K562 (cell line): ENCODE measurements around the gene TESK1. TPM values are rescaled to one million over a fixed set of nuclear protein-coding genes. Genes with fewer than 3 reads are reported as not detected.

ENCODE experiments used
- ATAC-seq: fragments of 200-7000 bp; cut with Tn5 transposase; 3 replicates; pipeline ENCODE4 v1.9.1; 2020; ENCODE audit warnings: moderate library complexity
- BruUV-seq: library from RNA; stranded (reverse); fragments of 400-500 nt; replicated peaks from 2 replicates; lab custom pipeline; 2021; lab: Mats Ljungman, UMichigan
- CTCF ChIA-PET: fragments of 300-600 bp; formaldehyde crosslinking; extraction: SDS; loops from one replicate; lab custom pipeline; 2021; ENCODE audit warnings: low intra/inter-chr PET ratio; lab: Yijun Ruan, JAX
- POLR2A ChIA-PET: fragments of 300-600, 350-650 bp; sonication (Branson Sonifier 250); formaldehyde crosslinking; extraction: SDS; loops from one replicate; lab custom pipeline; 2021; ENCODE audit warnings: antibody characterized with exemption, inconsistent platforms; lab: Yijun Ruan, JAX
- DNase-seq, 4 experiments: peaks; one replicate each; pipeline versions ENCODE4 v3.0.0 to v3.0.0-alpha.2; 2011 to 2018; ENCODE audit warnings: low spot score in 3 of 4, mixed read lengths in 3 of 4; ENCODE audit errors: extremely low read depth in 1 of 4
- FAIRE-seq: peaks from 2 replicates; lab custom pipeline; 2011; peaks lifted over from hg19 to GRCh38; lab: Jason Lieb, UNC
- H2AFZ ChIP-seq: 2 replicates; pipeline ENCODE4 v1.6.0; 2011; ENCODE audit warnings: low read depth, low read length, control low read depth, inconsistent platforms
- H3K27ac ChIP-seq: fragments of 200-600 bp; 3 replicates; pipeline ENCODE4 v1.8.0; 2011; ENCODE audit warnings: low read depth, mild to moderate bottlenecking, control low read depth, inconsistent platforms, low read length, moderate library complexity, mixed read lengths; ENCODE audit errors: extremely low read depth
- H3K27me3 ChIP-seq, 2 experiments: fragments of 300-600 bp in 1 of 2; 2 replicates in 1 of 2; 3 replicates in 1 of 2; pipeline versions ENCODE4 v1.6.0 to v1.8.0; 2011; ENCODE audit warnings: inconsistent platforms in 2 of 2, low read length in 2 of 2, mild to moderate bottlenecking in 1 of 2, mixed read lengths in 1 of 2, moderate library complexity in 1 of 2; ENCODE audit not compliant: control insufficient read depth in 2 of 2, insufficient read depth in 2 of 2
- H3K36me3 ChIP-seq: fragments of 300-600 bp; 3 replicates; pipeline ENCODE4 v1.8.0; 2011; ENCODE audit warnings: mild to moderate bottlenecking, low read length, inconsistent platforms; ENCODE audit not compliant: control insufficient read depth, insufficient read depth
- H3K4me1 ChIP-seq, 2 experiments: fragments of 200-600 bp in 1 of 2; replicated peaks in 1 of 2; 2 replicates in 1 of 2; 3 replicates in 1 of 2; pipeline versions ENCODE4 v1.5.1 to v1.8.0; 2011; ENCODE audit warnings: inconsistent platforms in 2 of 2, low read length in 2 of 2, mild to moderate bottlenecking in 1 of 2, mixed read lengths in 1 of 2, moderate library complexity in 1 of 2; ENCODE audit not compliant: control insufficient read depth in 2 of 2, insufficient read depth in 2 of 2
- H3K4me2 ChIP-seq: 2 replicates; pipeline ENCODE4 v1.6.1; 2011; ENCODE audit warnings: low read length, control low read depth, inconsistent platforms, mixed read lengths; ENCODE audit not compliant: insufficient read depth
- H3K4me3 ChIP-seq: fragments of 200-600 bp; sonication (generic), shearing (Covaris generic); 2 replicates; pipeline ENCODE4 v1.5.1; 2016; ENCODE audit warnings: control low read depth, inconsistent platforms
- H3K79me2 ChIP-seq: fragments of 200-600 bp; 3 replicates; pipeline ENCODE4 v1.8.0; 2011; ENCODE audit warnings: low read length, inconsistent platforms; ENCODE audit not compliant: control insufficient read depth, insufficient read depth
- H3K9ac ChIP-seq, 2 experiments: 2 replicates each; pipeline versions ENCODE4 v1.6.0 to v1.6.1; 2011; ENCODE audit warnings: low read depth in 2 of 2, low read length in 2 of 2, control low read depth in 1 of 2, inconsistent platforms in 1 of 2, mild to moderate bottlenecking in 1 of 2, mixed read lengths in 1 of 2; ENCODE audit not compliant: insufficient read depth in 1 of 2
- H3K9me1 ChIP-seq: one replicate; pipeline ENCODE4 v1.6.0; 2011; ENCODE audit warnings: inconsistent platforms, mild to moderate bottlenecking, low read length, moderate library complexity; ENCODE audit not compliant: control insufficient read depth, insufficient read depth
- H3K9me3 ChIP-seq: replicated peaks from 2 replicates; pipeline ENCODE4 v1.5.1; 2011; ENCODE audit warnings: low read depth, low read length, inconsistent platforms; ENCODE audit not compliant: control insufficient read depth, insufficient read depth
- H4K20me1 ChIP-seq: replicated peaks from 2 replicates; pipeline ENCODE4 v1.6.1; 2011; ENCODE audit warnings: low read length, inconsistent platforms, mixed read lengths; ENCODE audit not compliant: control insufficient read depth, insufficient read depth
- GABPA ChIP-seq: fragments of 200-800 bp; sonication (Bioruptor generic); conservative IDR thresholded peaks from 2 replicates; pipeline ENCODE4 v1.6.1; 2016; ENCODE audit warnings: low read depth, missing genetic modification characterization, missing compliant biosample characterization
- KAT7 ChIP-seq: sonication (generic); formaldehyde crosslinking; IDR thresholded peaks from 2 replicates; pipeline ENCODE4 v1.8.0; 2022; ENCODE audit warnings: missing genetic modification reagents, mild to moderate bottlenecking, borderline replicate concordance
- LEF1 ChIP-seq: fragments of 450-650 bp; IDR thresholded peaks from 2 replicates; pipeline ENCODE4 v1.6.1; 2016; ENCODE audit warnings: mild to moderate bottlenecking
- RBM14 ChIP-seq: fragments of 200-400 bp; formaldehyde crosslinking; IDR thresholded peaks from 2 replicates; pipeline ENCODE4 v1.6.1; 2018; ENCODE audit warnings: low read depth, mild to moderate bottlenecking, low read length, moderate library complexity, borderline replicate concordance; ENCODE audit not compliant: insufficient read depth
- SAFB ChIP-seq: fragments of 200-400 bp; formaldehyde crosslinking; IDR thresholded peaks from 2 replicates; pipeline ENCODE4 v1.6.1; 2017; ENCODE audit warnings: low read depth, low read length, borderline replicate concordance
- SPI1 ChIP-seq: IDR thresholded peaks from 2 replicates; pipeline ENCODE4 v1.6.1; 2011; ENCODE audit warnings: low read depth, low read length, control low read depth, borderline replicate concordance
- STAG1 ChIP-seq: sonication (generic); formaldehyde crosslinking; IDR thresholded peaks from 2 replicates; pipeline ENCODE4 v1.5.0; 2020; ENCODE audit warnings: missing genetic modification reagents, borderline replicate concordance
- ZBTB7A ChIP-seq: IDR thresholded peaks from 2 replicates; pipeline ENCODE4 v1.6.1; 2011; ENCODE audit warnings: low read depth, mild to moderate bottlenecking, low read length, moderate library complexity, borderline replicate concordance; ENCODE audit not compliant: control insufficient read depth
- WGBS: fragments of 100-300 bp; shearing (Covaris generic); methylation state at CpG from one replicate; pipeline ENCODE4 v1.1.6; 2016; ENCODE audit warnings: low coverage, mixed read lengths; ENCODE audit not compliant: insufficient coverage; ENCODE audit errors: missing lambda C conversion rate; 5-methylcytosine and 5-hydroxymethylcytosine counted together
- in situ Hi-C: fragments of 300-500 bp; cut with MboI; formaldehyde crosslinking; loops from 4 replicates; pipeline ENCODE4 v1.15.0; 2018; ENCODE audit warnings: inconsistent platforms, mixed read lengths
- intact Hi-C: fragments of 100-400 bp; cut with micrococcal nuclease; formaldehyde crosslinking; loops from 2 replicates; pipeline ENCODE4 v1.14.2; 2022
- polyA plus RNA-seq, 8 experiments: library from polyadenylated mRNA; depleted of rRNA in 4 of 8; stranded (reverse) in 5 of 8; unstranded in 3 of 8; fragments of >200 nt; fragmentation: Nextera tagmentation in 2 of 8; fragmentation: Illumina TruSeq in 1 of 8; extraction: Ambion mirVana in 2 of 8; extraction: Trizol in 1 of 8; gene quantifications; 2 replicates each; pipeline versions ENCODE4 v1.2.1 to v1.2.3, GENCODE V29; 2011 to 2014; ENCODE audit warnings: inconsistent platforms in 1 of 8, missing spikeins in 1 of 8
- total RNA-seq, 7 experiments: library from RNA; depleted of rRNA in 6 of 7; stranded (reverse); fragments of >200 nt in 6 of 7; fragmentation: Illumina TruSeq in 2 of 7; extraction: Trizol in 2 of 7; gene quantifications; 2 replicates each; pipeline versions ENCODE4 v1.2.1 to v1.2.3, GENCODE V29; 2011 to 2021; ENCODE audit warnings: low replicate concordance in 1 of 7
- TF ChIP-seq, protein P1 (sequence below): fragments of 450-650 bp; formaldehyde crosslinking; IDR thresholded peaks from 2 replicates; pipeline ENCODE4 v1.4.0; 2020; ENCODE audit warnings: mild to moderate bottlenecking, moderate library complexity
- TF ChIP-seq, protein P2 (sequence below): fragments of 200-800 bp; sonication (Bioruptor generic); IDR thresholded peaks from 2 replicates; pipeline ENCODE4 v1.6.1; 2017; ENCODE audit warnings: missing genetic modification characterization, missing compliant biosample characterization
- TF ChIP-seq, protein P3 (sequence below): fragments of 200-800 bp; sonication (Bioruptor generic); IDR thresholded peaks from 2 replicates; pipeline ENCODE4 v1.6.1; 2017; ENCODE audit warnings: missing genetic modification characterization, missing compliant biosample characterization

Gene TESK1
- total and polyA plus RNA-seq, 9 of the 15 experiments (the other 6 are each of a cell fraction or from before 2014, with no cell fraction given), result 0.07 to 10.4 (median 4.1) TPM

DNA sequence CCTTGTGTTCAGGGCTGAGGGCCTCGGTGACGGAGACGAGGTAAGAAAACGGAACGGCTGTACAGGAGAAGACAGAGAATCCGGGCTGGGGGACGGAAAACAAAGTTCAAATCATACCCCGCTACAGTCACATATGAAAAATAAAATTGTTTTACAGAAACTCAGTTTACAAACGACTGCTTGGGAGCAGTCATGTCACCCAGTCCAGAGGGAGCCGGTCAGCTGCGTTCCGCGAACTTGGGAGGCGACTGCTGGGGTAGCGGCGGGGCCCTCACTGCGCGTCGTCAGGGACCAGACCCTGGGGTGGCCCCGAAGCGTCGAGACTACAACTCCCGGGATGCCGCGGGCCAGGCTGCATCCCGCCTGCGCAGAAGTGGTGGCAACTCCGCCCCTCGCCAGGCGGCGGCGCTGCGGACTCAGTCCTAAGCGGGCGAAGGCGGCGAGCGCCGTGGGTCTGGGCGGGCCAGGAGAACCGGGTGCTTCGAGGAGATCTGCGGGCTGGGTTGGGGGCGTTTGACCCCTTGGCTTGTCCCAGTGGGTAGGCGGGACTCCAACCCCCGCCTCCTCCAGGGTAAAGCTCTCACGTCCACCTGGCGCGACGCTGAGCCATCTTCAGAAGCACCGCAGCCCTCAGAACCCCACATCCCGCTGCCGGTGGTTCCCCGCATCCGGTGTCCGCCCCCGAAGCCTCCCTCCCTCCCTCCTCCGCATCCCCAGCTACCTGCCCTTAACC lies 41.6 kb downstream of the TESK1 start (continued):
- TF ChIP-seq, protein P1, sequence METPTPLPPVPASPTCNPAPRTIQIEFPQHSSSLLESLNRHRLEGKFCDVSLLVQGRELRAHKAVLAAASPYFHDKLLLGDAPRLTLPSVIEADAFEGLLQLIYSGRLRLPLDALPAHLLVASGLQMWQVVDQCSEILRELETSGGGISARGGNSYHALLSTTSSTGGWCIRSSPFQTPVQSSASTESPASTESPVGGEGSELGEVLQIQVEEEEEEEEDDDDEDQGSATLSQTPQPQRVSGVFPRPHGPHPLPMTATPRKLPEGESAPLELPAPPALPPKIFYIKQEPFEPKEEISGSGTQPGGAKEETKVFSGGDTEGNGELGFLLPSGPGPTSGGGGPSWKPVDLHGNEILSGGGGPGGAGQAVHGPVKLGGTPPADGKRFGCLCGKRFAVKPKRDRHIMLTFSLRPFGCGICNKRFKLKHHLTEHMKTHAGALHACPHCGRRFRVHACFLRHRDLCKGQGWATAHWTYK (CRISPR knock-in tag), result no peak
- no peak for TF ChIP-seq RBM14

DNA sequence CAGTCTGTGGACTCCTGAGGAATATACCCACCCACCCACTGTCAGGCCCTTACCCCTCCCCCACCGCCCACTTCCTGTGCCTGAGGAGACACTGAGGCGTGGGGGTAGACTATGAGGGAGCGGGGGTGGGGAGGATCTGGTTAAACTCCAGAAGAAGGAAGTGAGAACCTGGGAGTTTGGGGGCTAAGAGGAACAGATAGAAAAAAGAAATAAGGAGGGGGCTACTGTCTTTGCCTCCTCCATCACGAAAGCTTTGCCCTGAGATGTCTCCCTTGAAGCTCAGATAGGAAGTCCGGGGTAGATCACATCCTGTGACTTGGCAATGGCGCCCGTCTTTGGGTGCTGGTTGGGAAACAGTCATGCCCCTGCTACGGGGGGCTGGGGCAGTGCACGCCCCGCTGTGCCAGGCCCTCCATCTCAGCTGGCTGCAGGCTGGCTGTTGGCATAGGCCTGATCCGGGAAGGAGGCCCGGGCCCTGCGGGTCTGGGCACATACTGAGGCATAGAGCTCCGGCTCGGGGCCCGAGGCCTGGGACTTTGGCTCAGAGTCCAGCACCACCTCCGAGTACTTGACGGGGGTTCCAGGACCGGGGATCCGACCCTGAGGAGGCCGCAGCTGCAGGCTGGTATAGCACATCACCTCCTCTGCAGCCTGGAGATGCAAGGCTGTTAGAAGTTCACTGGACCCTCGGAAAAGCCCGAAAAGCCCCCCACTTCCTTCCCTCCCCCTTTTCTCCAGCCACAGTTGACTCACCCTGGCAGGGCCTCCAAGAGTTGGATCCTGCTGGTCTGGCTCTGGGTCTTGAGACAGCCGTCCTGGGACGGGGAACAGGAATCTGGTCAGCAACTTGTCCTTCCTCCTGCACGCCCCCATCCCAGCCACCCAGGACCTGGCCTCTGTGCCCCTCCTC lies 44.6 kb downstream of the TESK1 start:
- in situ Hi-C loops, result loop anchor here (5.0 kb wide), 1 partner anchor 42 kb away; the partner anchor contains the start of gene TESK1
- Histone ChIP-seq H3K36me3 (no peaks in the 10 kb centered on the region), H4K20me1 (no peaks in the 10 kb centered on the region), H3K4me3 (no peak overlapping the region), H3K27ac (no peak overlapping the region), H3K79me2 (no peaks in the 10 kb centered on the region), H3K4me1 (peaks cover 31 to 32% of the 10 kb centered on the region in 2 experiments), H3K9me3 (no peaks in the 10 kb centered on the region), H3K4me2 (no peak overlapping the region), H3K9ac (peak overlapping the region in 1 of 2 experiments; percentile 78; a peak in 2 of 4 replicates), H3K9me1 (no peaks in the 10 kb centered on the region), H2AFZ (peak overlapping the region; percentile 55; the same call in 1 of the 2 replicates), H3K27me3 (no peaks in the 10 kb centered on the region)
- ChIA-PET POLR2A (interaction anchor here (0.6 to 1.3 kb wide), 4 partner anchors 8 to 1350 kb away, joined by 3 to 8 read pairs (median 3); partner anchors contain the start of genes CCDC107 and RMRP), CTCF (no interaction called here)
- intact Hi-C loops, result loop anchor here (5.0 kb wide), 1 partner anchor 233 kb away; no protein-coding TSS in a partner anchor
- ATAC-seq (no peak), DNase-seq (peak; percentile 26 to 53 (median 35)), FAIRE-seq (no peak)
- WGBS, result 51% methylated on average over 11 of the region's 26 CpGs
- BruUV-seq, result no TSS peak
- TF ChIP-seq, protein P2, sequence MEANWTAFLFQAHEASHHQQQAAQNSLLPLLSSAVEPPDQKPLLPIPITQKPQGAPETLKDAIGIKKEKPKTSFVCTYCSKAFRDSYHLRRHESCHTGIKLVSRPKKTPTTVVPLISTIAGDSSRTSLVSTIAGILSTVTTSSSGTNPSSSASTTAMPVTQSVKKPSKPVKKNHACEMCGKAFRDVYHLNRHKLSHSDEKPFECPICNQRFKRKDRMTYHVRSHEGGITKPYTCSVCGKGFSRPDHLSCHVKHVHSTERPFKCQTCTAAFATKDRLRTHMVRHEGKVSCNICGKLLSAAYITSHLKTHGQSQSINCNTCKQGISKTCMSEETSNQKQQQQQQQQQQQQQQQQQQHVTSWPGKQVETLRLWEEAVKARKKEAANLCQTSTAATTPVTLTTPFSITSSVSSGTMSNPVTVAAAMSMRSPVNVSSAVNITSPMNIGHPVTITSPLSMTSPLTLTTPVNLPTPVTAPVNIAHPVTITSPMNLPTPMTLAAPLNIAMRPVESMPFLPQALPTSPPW (CRISPR knock-in tag), result peak; percentile 34; the same call in 1 of the 2 replicates
- peak; percentile 31; the same call in 1 of the 2 replicates for TF ChIP-seq GABPA (tag)
- peak; percentile 60; the same call in 1 of the 2 replicates for TF ChIP-seq LEF1
- TF ChIP-seq, protein P3, sequence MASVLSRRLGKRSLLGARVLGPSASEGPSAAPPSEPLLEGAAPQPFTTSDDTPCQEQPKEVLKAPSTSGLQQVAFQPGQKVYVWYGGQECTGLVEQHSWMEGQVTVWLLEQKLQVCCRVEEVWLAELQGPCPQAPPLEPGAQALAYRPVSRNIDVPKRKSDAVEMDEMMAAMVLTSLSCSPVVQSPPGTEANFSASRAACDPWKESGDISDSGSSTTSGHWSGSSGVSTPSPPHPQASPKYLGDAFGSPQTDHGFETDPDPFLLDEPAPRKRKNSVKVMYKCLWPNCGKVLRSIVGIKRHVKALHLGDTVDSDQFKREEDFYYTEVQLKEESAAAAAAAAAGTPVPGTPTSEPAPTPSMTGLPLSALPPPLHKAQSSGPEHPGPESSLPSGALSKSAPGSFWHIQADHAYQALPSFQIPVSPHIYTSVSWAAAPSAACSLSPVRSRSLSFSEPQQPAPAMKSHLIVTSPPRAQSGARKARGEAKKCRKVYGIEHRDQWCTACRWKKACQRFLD (CRISPR knock-in tag), result 0 out of 2 replicates have a peak, but pooled peaks have one; percentile 33
- TF ChIP-seq KAT7, result no peak
- TF ChIP-seq SPI1, result peak; percentile 65
- TF ChIP-seq ZBTB7A, result 0 out of 2 replicates have a peak, but pooled peaks have one; percentile 16
- TF ChIP-seq STAG1, result no peak
- TF ChIP-seq SAFB, result no peak
